Left ventricle myocardium inferior (tissue), 1 donor: Measurements from ENCODE around the gene RPS6KB2. TPM values are rescaled to one million over a fixed set of nuclear protein-coding genes. Genes with fewer than 3 reads are reported as not detected.
"Not testable (repeated sequence)": the region's sequence is repeated elsewhere in the genome, so short reads cannot be mapped to it uniquely, and the experiment has no call there.

ENCODE experiments used
- DNase-seq: peaks from one replicate; pipeline ENCODE4 v3.0.0-alpha.2; 2020
- H3K27ac ChIP-seq: fragments of 200-600 bp; replicated peaks from 2 replicates; pipeline ENCODE4 v1.8.0; 2021
- H3K27me3 ChIP-seq: fragments of 200-600 bp; 2 replicates; pipeline ENCODE4 v1.8.0; 2021; ENCODE audit warnings: low read depth
- H3K36me3 ChIP-seq: fragments of 200-600 bp; 2 replicates; pipeline ENCODE4 v1.8.0; 2021
- H3K4me1 ChIP-seq: fragments of 200-600 bp; 2 replicates; pipeline ENCODE4 v1.8.0; 2021
- H3K4me3 ChIP-seq: fragments of 200-600 bp; 2 replicates; pipeline ENCODE4 v1.8.0; 2021; ENCODE audit warnings: mild to moderate bottlenecking, moderate library complexity
- H3K9me3 ChIP-seq: fragments of 200-600 bp; replicated peaks from 2 replicates; pipeline ENCODE4 v1.8.0; 2021
- CTCF ChIP-seq: fragments of 200-600 bp; IDR thresholded peaks from 2 replicates; pipeline ENCODE4 v1.8.0; 2021; ENCODE audit warnings: antibody characterized with exemption, mild to moderate bottlenecking, borderline replicate concordance
- intact Hi-C: fragments of 100-400 bp; cut with micrococcal nuclease; formaldehyde crosslinking; loops from one replicate; pipeline ENCODE4 v1.11.0; 2022
- total RNA-seq: library from RNA; stranded (reverse); fragmentation: NEBNext Ultra II Directional; extraction: Animal tissue kit (Norgen Biotek cat#: 25700); gene quantifications from one replicate; pipeline ENCODE4 v1.2.1, GENCODE V29; 2021
- donor health status: DM: no; HTN: yes; CAD: no; lungs with severe emphysema.

The RPS6KB2 gene
- total RNA-seq, 1 donor from 2014 or later: 21.3 TPM

GRCh38 chr11:67465189-67465510 lies 36.9 kb downstream of the RPS6KB2 start:
- no peaks in the 10 kb centered on the region for H3K36me3 ChIP-seq
- H3K27me3 ChIP-seq: no peaks in the 10 kb centered on the region
- H3K27ac ChIP-seq: peak overlapping the region; percentile 95
- intact Hi-C loops: no loop called here
- no peak for TF ChIP-seq CTCF
- no peak for DNase-seq
- H3K4me3 ChIP-seq: peak overlapping the region; percentile 75
- H3K4me1 ChIP-seq: peaks cover 51% of the 10 kb centered on the region
- H3K9me3 ChIP-seq: no peaks in the 10 kb centered on the region

DNA sequence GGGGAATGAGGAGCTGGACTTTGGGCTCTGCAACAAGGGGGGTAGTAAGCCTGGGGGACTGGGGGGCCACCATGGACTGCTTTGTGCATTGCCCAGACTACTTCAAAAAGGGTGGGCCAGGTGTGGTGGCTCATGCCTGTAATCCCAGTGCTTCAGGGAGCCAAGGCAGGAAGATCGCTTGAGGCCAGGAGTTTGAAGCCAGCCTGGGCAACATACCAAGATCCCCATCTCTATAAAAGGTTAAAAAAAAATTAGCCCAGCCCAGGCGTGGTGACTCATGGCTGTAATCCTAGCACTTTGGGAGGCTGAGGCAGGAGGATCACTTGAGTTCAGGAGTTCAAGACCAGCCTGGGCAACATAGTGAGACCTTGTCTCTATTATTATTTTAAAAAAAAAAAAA lies 37.2 kb downstream of the RPS6KB2 start:
- Histone ChIP-seq H3K27ac (peak overlapping the region; percentile 95), H3K4me1 (peaks cover 51% of the 10 kb centered on the region), H3K4me3 (peak overlapping the region; percentile 75)
- H3K36me3 ChIP-seq, DNase-seq, H3K27me3 ChIP-seq, H3K9me3 ChIP-seq, intact Hi-C loops: not testable (repeated sequence)

- DNase-seq: no peak
- Histone ChIP-seq H3K36me3 (no peaks in the 10 kb centered on the region), H3K9me3 (no peaks in the 10 kb centered on the region), H3K4me1 (peaks cover 51% of the 10 kb centered on the region), H3K27me3 (no peaks in the 10 kb centered on the region), H3K27ac (peak overlapping the region; percentile 1), H3K4me3 (no peak overlapping the region)
- intact Hi-C loops: no loop called here
- no peak for TF ChIP-seq CTCF
Observed at GRCh38 chr11:67466367-67466766, 38.1 kb downstream of the RPS6KB2 start.

GRCh38 chr11:67466962-67467771 lies 38.9 kb downstream of the RPS6KB2 start:
- intact Hi-C loops: no loop called here
- Histone ChIP-seq H3K27me3 (no peaks in the 10 kb centered on the region), H3K27ac (peak overlapping the region; percentile 1), H3K4me3 (no peak overlapping the region), H3K9me3 (no peaks in the 10 kb centered on the region), H3K36me3 (no peaks in the 10 kb centered on the region), H3K4me1 (peaks cover 51% of the 10 kb centered on the region)
- no peak for DNase-seq
- no peak for TF ChIP-seq CTCF

- TF ChIP-seq CTCF: no peak
- DNase-seq: no peak
- H3K4me1 ChIP-seq: peaks cover 51% of the 10 kb centered on the region
- H3K9me3 ChIP-seq: no peaks in the 10 kb centered on the region
- no peaks in the 10 kb centered on the region for H3K27me3 ChIP-seq
- H3K4me3 ChIP-seq: peak overlapping the region; percentile 83
- peak overlapping the region; percentile 95 for H3K27ac ChIP-seq
- H3K36me3 ChIP-seq: no peaks in the 10 kb centered on the region
- intact Hi-C loops: no loop called here
Observed at GRCh38 chr11:67468056-67468455, 39.8 kb downstream of the RPS6KB2 start.

- no peak for DNase-seq
- no peak for TF ChIP-seq CTCF
- intact Hi-C loops: no loop called here
- H3K27ac ChIP-seq: peak overlapping the region; percentile 95
- no peaks in the 10 kb centered on the region for H3K27me3 ChIP-seq
- no peaks in the 10 kb centered on the region for H3K36me3 ChIP-seq
- H3K9me3 ChIP-seq: no peaks in the 10 kb centered on the region
- peaks cover 48% of the 10 kb centered on the region for H3K4me1 ChIP-seq
- peak overlapping the region; percentile 83 for H3K4me3 ChIP-seq
Observed at GRCh38 chr11:67468456-67468758, 40.1 kb downstream of the RPS6KB2 start.
